ENCODE results near the gene FNBP1L.
"Not testable (repeated sequence)": the region's sequence is repeated elsewhere in the genome, so short reads cannot be mapped to it uniquely, and the experiment has no call there.

Gene FNBP1L

DNA sequence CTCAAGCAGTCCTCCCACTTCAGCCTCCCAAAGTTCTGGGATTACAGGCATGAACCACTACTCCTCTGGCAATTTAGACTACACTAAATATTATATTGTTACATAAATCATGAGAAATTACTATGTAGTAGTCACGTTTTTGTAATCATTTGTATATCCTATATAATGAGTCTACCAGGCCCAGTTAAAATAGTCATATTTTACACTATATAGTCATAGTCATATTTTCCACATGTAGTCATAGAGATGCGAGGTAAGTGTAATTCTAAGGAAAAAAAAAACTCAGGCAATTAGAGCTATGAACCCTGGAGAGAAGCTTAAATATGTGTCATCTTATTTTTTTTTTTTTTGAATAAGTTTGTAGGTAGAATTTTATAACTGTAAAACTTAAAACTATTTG lies 90.0 kb downstream of the FNBP1L start:
- no peak for DNase-seq

DNA sequence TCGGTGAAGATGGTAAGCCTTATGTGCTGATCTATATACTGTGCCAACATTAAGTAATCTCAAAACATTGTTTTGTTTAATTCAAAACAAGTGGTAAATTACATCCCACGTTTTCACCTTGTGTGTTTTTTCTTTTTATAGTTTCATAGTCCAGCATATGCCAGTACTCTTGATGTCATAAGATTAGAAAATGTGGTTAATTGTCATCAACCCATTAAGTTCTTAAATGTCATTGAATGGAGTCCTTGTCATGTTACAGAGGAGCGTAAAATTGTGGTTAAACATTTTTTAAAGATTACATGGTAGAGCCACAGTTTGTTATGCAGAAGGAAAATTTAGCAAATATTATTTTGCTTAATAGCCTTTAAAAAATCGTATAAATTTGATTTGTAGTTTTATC lies 93.1 kb downstream of the FNBP1L start:
- no peak for DNase-seq

DNA sequence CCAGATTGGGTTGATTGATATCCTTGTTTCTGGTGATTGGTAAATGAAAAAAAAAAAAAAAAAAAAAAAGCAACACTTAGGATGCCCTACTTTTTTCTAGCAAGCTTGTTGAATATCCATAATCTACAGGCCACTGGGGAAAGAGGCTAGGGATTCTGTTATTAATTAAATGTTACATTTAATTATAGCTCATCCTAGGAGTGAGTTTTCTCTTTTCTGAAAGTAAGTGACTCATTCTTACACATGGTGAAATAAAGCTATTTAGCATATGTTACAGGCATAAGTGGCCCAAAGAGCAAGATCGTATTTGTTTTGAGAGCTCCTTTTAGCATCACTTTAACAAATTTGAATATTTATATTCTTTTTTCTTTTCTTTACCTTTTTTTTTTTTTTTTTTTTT lies 94.5 kb downstream of the FNBP1L start:
- no peak for DNase-seq

- no peak for DNase-seq
Observed at GRCh38 chr1:93546162-93546863, 98.4 kb downstream of the FNBP1L start.

GRCh38 chr1:93549131-93549530 lies 101.2 kb downstream of the FNBP1L start:
- DNase-seq: no peak

DNA sequence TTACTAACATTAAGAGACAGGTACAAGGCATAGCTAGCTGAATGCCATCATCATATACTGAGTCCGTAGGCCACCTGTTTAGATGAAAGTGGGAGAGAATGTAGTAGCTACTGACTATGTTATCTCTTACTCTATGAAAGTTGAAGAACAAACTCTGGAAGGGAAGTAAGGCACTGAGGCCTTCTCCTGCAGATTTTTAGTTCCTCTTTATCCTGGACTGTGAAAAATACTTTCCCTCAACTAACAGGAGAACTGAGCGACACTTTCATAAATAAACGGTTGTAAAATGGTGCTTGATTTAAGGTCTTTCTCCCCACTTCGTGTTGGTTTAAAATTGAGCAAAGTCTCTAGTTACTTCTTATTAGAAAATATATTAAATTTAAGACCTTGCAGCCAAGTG lies 101.9 kb downstream of the FNBP1L start:
- DNase-seq: no peak

DNA sequence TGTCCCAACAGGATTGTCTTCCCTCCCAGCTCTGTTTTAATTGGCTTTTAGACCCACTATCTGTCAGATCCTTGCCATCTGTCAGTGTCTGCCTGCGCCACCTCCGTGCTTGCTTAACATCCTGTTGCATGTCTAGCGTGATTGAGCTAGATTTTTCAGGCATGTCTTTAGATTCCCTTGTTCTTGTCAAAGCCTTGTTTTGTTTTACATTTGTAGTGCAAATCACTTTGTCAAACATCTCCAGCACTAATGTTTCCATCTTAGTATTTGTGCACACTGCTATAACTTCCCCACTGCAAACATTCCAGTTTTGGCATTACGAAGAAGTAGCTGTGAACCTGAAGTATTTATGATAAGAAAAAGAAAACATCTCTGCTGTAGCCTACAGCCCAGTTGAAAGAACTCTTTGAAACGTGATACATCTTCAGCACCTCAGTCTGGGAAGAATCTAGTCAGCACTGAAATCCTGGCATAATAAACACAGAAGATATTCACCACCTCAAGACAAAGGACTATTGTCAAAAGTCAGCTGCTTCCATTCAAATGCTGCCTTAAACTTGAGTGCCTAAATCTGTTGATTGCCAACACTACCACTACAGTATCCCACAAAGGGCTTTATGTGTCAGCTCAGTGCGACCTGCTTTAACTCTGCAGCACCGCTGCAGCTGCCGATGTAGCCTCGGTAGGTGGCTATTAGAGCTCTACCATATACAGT lies 105.0 kb downstream of the FNBP1L start:
- no peak for DNase-seq

GRCh38 chr1:93553886-93554490 lies 106.1 kb downstream of the FNBP1L start:
- not testable (repeated sequence) for DNase-seq

DNA sequence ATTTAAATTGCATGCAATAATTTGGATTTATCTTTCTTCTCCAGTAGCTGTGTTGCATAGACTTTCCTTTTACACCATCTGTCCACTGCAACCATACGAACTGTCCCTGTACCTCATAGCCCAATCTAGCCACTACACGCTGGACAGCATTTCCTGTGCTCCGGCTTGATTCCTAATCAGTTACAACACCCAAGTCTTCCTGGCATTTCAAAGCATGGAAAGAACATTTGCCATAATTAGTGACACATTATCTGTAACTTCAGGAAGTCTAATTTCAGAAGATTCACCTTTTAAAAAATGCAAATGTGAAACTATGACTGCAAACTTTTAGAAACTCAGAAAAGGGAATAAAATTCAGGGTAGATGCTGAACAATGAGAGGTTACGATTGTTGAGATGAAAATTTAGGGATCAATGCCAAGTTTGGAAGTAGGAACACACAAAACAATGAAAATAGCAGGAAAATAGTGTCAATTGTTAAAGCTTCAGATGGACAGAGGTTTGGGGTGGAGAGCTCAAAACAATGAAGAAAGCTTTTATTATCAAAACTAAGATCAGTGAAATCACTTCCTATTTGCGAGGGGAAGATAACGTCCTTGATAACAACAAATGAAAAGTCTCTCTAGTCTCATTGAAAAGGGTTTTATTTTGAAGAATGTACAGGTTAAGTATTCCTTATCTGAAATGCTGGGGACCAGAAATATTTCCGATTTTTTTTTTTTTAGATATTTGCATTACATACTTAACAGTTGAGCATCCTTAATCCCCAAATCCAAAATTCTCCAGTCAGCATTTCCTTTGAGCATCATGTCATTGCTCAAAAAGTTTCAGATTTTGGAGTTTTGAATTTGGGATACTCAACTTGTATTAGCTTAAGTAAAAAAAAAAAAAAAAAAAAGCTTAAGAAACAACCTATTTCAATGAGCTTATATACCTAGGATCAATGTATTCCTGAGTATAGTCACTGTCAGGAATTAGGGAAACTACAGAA lies 107.3 kb downstream of the FNBP1L start:
- DNase-seq: no peak

DNA sequence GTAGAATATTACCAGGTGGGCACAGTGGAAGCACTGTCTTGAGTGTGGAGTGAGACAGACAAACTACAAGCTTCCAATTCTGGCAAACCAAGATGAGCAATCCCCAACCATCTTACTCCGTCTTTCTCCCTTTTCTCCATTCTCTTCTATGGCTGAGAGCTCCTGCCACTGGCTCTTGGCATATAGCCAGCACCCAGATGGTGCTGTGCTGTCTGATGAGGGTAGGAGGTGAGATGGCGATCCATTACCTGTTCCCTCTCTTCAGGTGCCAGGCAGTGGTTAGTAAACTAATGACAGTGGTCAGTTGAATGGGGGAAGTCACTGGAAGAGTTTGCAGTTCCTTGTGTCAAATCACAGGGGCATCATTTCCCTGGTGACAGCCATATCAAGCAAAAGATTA lies 108.4 kb downstream of the FNBP1L start:
- no peak for DNase-seq

DNA sequence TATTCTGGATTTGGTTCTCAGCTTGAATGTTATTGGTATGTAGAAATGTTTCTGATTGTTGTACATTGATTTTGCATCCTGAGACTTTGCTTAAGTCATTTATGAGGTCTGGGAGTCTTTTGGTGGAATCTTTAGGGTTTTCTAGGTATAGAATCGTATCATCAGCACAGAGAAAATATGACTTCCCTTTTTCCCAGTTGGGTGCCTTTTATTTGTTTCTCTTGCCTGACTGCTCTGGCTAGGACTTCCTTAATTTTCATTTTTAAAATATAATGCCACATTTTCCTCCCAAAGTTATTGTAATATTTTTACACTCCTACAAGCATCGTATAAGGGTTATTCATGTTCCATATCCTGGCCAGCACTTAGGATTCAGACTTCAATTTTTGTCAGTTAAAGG lies 111.1 kb downstream of the FNBP1L start:
- DNase-seq: no peak

DNA sequence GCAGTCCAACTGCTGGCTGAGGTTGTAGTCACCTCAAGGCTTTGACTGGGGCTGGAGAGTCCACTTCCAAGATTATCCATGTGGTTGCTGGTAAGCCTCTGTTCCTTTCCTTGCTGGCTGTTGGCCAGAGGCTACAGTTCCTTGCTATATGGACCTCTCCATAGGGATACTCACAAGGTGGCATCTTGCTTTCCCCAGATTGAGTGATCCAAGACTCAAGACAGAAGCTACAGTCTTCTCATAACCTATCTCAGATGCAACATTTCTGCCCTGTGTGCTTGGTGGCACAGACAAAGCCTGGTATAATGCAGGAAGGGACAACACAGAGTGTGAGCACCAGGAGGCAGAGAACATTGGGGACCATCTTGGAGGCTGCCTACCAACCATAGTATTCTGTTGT lies 111.8 kb downstream of the FNBP1L start:
- no peak for DNase-seq

DNA sequence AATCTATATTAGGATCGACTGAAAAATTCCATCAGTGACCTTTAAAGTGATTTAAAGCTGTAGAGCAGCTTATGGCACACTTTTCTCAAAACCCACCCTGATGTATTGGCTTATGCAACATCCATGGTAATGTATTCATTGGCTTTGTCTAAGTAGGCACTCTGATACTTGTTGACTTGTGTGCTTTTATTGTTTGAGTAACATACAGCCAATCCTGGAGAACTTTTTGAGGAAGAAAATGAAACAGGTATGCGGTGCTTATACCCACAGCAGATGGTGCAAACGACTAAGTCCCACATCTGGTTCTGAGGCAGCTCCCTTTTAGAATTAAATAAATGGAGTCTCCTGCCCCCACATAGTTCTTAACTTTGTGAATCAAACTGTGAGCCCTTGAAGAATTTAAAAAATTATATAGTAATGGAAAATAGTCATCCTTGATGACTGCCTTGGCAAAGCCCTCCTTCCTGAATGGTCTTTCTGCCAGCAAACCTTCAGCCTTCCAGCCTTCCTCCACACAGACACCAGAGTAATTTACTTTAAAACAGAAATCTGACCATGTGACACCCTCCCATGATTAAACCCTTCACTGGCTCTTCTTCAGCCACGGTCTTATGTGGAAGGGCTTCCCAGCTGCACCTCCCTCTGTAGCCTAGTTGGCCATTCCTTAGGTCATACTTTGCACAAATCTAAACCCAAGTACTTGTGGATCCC lies 117.7 kb downstream of the FNBP1L start:
- DNase-seq: peak; percentile 49

DNA sequence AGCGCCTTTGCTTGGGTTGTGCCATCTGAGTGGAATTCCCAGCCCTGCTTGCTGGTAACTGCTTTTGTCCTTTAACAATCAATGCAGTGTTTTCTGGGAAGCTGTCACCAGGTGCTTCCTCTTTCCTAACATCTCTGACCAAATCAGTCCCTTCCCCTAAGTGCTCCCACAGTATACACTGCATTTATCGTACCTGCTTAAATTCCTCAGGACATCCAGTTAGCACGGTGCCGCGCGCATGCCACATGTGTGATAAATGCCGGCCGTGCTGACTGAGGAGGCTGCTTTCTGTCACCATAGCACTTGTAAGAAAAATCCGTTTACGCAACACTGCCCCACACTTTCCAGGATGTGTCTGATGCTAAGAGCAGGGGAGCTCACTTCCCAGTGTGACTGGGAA lies 118.3 kb downstream of the FNBP1L start:
- no peak for DNase-seq

DNA sequence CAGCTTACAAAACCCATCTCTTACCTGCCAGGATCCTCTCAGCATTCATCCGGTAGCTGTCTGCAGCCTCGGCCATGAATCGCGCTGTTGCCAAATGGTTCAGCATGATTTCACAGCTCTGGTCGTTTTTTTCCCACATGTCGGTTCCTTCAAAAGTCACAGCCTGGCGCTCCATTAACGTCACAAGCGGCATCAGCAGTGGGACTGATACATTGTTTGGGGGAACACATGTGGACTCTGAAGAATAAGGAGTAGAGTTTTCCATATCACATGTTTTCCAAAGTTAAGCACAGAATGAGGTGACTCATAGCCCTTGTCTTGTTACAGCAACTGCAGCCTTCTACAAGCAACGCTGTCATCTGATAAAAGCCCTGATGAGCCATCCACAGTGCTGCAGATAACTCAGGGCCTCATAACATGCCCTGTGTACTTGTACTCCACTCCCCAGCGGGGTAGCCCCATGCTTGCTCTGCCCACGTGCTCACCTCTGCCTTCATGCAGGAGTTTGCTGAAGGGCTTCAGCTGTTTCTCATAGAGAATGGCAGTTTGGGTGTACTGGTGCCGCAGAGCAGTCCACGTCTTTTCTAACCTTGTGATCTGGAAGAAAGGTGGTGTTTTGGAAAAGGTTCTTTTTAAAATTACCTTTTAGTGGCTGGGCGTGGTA lies 119.5 kb downstream of the FNBP1L start:
- DNase-seq: no peak

DNA sequence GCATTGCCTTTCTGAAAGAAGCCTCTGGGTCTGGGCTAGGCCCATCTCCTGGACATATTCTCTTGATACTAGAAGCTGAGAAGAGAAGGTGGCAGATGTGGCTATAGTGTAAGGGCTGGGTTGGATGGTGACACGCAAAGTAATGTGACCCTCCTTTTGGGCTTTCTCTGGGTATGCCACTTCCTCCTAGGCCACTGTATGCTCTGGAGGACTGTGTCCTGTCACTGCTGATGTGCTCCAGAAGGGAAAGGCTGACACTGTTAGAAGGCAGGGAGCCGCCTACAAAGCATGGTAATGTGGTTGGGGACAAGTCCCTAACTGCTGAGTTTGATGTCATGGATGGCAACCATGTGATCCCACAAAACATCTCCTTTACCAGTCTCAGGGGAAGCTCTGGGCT lies 121.6 kb downstream of the FNBP1L start:
- DNase-seq: no peak

GRCh38 chr1:93571623-93572310 lies 123.8 kb downstream of the FNBP1L start:
- DNase-seq: no peak

DNA sequence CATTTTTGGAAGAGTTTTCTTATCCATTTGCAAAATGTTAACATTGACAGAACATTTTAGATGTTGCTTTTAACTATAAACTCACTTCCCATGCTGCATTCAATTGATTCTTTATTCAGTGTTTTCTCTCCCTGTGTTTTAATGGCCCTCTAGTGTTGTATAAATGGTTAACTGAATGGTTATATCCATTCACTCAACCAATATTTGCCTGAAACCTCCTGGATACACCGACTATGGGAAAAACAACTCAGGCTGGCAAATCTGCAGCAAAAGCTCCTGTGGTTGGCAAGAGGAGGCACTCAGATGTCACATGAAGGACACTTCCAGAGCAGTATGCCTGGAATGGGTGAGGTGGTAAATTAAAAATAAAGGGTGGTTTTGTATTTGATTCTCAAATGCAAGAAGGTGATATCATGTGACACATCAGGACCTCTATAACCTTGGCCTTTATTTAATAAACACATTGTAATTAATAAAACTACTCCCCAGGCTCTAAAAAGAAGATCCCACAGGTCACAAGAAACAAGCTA lies 126.1 kb downstream of the FNBP1L start:
- DNase-seq: no peak

DNA sequence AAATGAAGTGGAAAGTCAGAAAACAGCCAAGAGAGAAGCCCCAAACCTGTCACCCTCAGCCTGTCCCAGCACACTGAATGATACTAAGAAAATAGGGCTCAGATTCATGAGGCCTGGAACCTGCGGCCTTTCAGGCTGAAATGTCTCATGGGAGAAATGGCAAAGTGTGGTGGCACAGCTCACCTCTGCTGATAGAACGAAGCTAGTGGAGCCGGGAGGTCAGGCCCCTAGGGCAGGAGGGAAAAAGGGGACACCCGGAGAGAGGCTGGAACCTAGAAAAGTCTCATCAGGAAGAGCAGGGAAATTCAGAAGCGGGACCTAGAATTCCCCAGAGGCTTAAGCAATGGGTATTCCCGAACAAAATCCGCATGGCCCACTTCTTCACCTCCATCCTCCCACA lies 126.6 kb downstream of the FNBP1L start:
- DNase-seq: no peak

DNA sequence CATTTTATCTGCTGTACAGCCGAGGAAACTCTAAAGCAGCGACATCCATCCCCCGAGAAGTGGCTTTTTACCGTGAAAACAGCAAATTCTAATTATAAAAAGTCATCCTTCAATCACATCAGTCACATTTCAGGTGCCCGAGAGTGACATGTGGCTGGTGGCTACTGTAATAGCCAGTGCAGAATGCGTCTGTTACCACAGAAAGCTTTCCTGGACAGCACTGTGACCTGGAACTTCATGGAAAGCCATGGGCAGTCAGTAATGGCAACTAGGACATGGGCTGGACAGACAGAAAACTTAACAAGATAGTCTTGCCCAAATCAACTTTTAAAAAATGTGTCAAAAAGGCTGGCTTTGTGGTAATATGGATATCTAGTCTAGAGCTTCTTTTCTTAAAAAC lies 127.1 kb downstream of the FNBP1L start:
- DNase-seq: no peak
